Effector CD8-positive, alpha-beta T cell (primary cell): ENCODE data around the gene KCNMB2.

Source experiments
- DNase-seq: peaks from one replicate; lab custom pipeline; 2025; lab: John Stamatoyannopoulos, UW

The KCNMB2 gene

GRCh38 chr3:178568911-178569310, 32.7 kb downstream of the KCNMB2 start:
- no peak for DNase-seq

DNA sequence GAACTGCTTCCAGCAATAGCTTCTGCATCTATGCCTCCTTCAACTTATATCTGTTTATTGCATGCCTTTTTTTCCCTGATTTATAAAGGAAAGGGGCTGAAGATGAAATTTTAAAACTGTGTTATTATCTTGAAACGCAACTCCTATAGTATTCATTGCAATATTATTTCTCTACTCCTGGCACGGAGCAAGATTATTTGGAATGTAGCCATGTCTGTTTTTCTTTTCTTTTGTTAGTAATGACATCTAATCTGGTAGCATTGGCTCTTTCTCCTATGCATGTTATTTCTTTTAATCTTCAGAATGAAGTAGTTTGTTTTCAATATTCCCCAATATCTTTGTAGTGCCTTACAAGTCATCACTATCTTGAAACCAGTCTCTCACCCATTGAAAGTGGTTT, 33.6 kb downstream of the KCNMB2 start:
- DNase-seq = no peak

DNA sequence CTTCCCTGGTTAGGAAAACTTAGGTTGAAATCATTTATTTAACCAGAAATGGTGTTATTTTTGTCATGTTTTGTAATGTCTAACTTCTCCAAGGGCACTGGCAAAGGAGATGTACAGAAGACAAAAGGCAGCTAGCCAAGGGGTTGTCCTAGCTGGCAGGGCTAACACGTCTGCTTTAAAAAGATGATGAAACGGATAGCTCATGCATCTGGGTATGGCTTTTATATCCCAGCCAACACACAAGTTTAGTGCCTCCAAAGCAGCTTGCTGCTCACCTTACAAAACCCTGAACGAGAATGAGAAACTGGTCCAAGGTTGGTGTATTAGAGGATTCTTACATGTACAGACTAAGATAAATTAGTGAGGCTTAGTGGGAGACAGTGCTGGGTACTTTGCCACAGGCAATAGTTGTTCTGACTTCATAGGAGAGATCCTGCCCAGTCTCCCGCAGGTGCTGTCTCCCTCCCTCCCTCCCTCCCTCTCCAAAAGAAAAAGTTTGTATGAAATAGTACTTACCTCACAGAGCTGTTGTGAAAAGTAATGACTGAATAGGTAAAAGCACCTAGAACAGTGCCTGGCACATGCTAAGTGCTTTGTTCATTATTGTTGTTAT, 47.8 kb downstream of the KCNMB2 start:
- no peak for DNase-seq

- no peak for DNase-seq
Measured at GRCh38 chr3:178584722-178585380, 48.6 kb downstream of the KCNMB2 start.

DNA sequence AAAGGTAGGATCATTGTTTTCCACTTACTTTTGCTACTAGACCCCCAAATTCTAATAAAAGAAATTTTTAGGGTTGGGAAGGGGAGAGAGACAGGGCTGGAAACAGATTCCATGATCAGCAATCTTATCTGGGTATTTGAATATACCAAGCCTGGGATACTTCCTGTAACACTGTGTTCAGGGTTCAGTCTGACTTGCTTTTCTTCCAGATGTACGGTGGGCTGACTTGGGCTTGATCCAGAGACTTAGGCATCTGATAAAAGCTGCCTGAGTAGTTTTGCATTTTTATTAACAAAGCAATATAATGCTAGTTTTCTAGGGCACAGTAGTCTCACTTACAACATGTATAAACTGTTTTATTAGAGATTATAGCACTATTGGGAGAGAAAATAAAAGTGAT, 49.2 kb downstream of the KCNMB2 start:
- no peak for DNase-seq

- DNase-seq = no peak
Measured at GRCh38 chr3:178586076-178586475, 49.8 kb downstream of the KCNMB2 start.

GRCh38 chr3:178588628-178589027, 52.4 kb downstream of the KCNMB2 start:
- DNase-seq = no peak

GRCh38 chr3:178593786-178594185, 57.5 kb downstream of the KCNMB2 start:
- no peak for DNase-seq

DNA sequence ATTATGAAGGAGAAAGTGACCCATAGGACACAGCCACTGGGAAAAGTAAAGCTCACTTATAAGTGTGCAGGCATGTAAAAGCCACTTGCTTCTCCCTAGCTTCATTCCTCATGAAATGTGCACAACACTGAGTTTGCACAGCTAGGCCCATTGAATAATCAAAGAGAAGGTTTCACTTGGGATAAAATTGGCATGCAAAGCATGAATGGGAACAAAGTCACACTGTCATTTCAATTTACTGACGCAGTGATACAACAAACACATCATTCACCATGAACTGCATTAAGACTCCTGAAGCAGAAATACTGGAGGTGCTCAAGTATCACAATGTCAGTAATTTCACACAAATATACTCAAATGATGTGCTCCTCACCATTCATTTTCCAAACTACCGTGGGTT, 61.1 kb downstream of the KCNMB2 start:
- no peak for DNase-seq

GRCh38 chr3:178602856-178603255, 66.6 kb downstream of the KCNMB2 start:
- DNase-seq = no peak

GRCh38 chr3:178603735-178604134, 67.5 kb downstream of the KCNMB2 start:
- no peak for DNase-seq

- no peak for DNase-seq
Measured at GRCh38 chr3:178618197-178618596, 82.0 kb downstream of the KCNMB2 start.

DNA sequence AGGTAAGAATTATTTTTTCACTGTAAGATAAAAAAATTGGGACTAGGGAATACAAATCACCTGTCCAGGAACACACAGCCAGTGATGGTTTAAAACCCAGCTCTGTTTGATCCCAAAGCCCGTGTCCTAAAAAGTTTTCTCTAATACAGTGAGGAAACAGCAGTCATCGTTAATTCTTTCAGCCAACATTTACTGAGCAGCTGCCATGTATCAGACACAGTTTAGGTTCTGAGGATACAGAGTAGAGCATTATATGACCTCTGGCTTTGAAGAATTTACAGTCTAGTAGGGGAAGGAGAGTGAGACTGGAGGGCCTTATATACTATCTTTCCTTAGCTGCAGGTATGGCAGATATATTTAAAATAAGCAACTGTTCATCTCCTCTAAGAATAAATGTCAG, 82.7 kb downstream of the KCNMB2 start:
- no peak for DNase-seq

GRCh38 chr3:178623666-178624255, 87.5 kb downstream of the KCNMB2 start:
- DNase-seq = no peak

DNA sequence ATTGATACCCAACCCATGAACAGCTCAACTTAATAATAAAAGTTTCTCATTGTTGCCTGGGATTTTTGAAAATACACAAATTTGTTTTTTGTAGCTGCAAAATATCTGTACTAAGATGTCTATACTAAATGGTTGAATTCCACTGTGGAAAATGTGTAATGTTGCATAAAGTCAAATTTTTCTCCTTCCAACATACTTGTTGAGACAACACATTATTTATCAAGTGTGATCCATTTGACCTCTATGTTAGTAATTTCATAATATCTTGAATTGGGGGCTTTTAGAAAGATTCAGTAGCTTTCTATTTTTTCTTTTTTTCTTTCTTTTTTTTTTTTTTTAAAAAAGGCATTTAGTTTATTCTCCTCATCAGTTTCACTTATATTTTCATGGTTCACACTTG, 88.0 kb downstream of the KCNMB2 start:
- no peak for DNase-seq

DNA sequence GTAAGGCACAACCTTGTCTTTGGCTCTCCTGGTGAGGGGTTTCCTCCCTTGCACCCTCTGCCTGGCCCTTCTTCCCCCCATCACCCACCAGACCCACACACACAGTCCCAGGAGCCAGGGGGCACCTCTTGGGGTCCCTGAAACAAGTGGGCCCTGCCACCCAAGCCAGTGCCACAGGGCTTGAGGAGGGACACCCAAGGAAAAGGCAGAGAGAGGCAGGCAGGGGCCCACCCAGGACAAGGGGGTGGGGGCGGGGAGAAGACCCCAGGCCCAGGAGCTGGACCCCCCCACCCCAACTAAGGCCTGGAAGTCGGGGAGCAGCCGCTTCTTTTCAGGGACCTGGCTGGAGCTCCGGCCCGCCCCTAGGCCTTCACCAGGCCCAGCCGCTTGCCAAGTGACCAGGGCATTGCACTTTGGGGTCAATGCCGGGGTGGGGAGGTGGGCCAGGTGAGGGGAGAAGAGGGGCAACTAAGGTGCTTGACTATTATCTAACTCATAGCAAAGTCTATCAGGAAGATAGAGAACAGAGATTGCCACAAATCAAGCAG, 88.9 kb downstream of the KCNMB2 start:
- DNase-seq = no peak

DNA sequence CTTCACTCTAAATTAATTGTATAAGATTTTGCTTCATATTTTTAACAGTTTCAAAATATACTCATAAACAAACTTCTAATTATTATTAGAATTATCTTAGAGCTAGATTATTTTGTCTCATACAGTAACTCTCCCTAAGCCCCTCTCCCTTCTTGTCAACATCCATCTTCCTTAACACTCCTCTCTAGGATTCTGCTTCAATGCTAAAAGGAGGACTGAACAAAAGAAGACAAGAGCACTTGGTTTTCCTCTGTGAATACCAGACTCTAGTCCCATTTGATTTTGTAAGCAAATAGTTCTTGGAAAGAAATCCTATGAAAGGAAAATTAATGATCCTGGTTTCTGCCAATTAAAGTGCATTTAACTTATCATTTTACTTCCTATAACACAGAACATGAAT, 91.8 kb downstream of the KCNMB2 start:
- no peak for DNase-seq

DNA sequence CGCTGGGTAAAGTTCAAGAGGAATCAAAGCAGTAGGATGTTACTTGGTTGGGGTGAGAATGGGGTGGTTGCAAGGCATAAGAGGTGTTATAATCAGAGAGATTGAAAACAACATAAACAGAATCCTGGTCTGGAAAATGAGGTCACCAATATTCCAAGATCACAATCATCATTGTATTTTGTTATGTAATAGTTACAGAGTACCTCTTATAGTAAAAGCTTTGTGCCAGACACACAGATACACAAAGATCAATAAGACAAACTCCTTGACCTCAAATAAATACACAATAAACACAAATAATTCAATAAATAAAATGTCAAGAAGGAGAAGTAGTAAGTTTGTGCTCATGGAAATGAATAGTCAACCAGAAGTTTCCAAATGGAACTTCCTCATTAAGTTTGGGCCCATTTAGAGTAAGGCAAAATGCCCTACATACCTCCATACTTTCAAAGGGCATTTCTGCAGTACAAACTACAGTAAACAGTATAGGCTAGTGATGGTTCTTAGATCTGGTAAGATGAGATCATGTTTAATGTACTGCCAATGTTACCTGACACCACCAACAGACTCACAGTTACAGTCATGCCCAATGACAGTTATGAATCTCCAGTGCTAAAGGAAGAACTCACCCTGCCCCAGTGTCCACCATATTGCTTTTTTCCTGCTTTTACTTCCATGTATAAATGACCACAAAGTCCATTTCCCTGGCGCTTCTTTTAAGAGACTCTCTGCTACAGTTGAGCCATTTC, 93.4 kb downstream of the KCNMB2 start:
- no peak for DNase-seq

DNA sequence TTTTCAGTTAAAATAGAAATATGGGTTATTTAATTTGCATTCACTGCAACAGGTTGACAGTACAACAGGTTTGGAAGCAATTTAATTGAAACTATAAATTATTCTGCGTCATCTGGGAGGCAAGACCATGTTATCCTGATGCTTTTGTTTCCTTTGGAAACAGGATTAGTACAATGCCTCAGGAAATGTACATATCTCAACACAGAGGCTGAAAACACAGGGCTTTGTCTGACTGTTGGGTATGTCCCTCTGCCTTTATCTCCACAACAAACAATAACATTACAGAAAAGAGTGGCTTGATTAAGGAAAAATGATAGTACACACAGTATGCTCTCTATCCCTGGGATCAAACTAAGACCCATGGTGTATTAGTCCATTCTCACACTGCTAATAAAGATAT, 95.7 kb downstream of the KCNMB2 start:
- no peak for DNase-seq

DNA sequence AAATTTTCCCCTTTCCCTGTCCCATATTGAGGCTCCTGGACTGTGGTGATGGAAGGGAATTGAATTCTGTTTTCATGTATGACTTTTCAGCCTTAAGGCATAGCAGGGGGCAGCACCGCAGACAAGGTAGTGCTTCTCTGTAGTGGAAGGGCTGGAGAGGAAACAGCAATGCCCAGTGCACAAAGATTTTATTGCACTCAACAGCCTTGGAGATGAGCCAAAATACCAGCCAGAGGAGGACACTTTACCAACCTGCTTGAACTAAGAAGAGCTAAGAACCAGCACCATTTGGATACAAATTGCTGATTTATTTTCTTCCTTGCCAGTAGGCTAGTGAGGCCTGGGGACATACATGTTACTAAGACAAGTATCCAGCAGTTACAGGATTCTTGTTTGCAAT, 98.7 kb downstream of the KCNMB2 start:
- no peak for DNase-seq

GRCh38 chr3:178637802-178638201, 101.6 kb downstream of the KCNMB2 start:
- no peak for DNase-seq

DNA sequence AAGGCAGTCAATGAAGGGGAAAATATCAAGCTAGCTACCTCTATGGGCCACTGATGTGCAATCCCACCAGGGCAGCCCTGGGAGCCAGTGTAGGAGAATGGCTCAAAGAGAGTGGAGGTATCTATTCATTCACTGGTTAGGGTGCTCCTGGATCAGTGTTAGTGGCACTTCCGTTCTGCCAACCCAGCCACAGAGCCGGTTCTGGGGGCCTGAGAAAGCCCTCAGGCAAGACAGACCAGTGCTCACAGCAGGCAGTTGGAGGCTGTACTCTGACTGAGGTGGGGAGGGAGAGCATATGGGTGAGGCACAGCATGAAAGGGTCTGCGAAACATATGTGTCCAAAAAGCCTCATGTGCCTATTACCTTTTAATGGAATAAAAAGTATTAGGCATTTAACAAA, 109.3 kb downstream of the KCNMB2 start:
- DNase-seq = no peak
